Right renal cortex interstitium (tissue), 3 donors: ENCODE measurements around the gene PLEKHG4. TPM values are rescaled to one million over a fixed set of nuclear protein-coding genes. Genes with fewer than 3 reads are reported as not detected.

Experiments
- DNase-seq, 3 donors: peaks; one replicate each; pipeline ENCODE4 v3.0.0-alpha.2; 2013; ENCODE audit warnings: low read depth in 3 of 3, low spot score in 2 of 3
- polyA plus RNA-seq, 3 donors: library from polyadenylated mRNA; unstranded; fragments of 120-200 nt; gene quantifications; one replicate each; pipeline ENCODE4 v1.2.1, GENCODE V29; 2013; ENCODE audit not compliant: insufficient read length in 3 of 3

PLEKHG4 gene
- polyA plus RNA-seq, 3 donors = 13.4 to 14.3 (median 13.8) TPM

- no peak for DNase-seq
These were observed 4.7 kb downstream of the PLEKHG4 start for GRCh38 chr16:67283826-67284555.

DNA sequence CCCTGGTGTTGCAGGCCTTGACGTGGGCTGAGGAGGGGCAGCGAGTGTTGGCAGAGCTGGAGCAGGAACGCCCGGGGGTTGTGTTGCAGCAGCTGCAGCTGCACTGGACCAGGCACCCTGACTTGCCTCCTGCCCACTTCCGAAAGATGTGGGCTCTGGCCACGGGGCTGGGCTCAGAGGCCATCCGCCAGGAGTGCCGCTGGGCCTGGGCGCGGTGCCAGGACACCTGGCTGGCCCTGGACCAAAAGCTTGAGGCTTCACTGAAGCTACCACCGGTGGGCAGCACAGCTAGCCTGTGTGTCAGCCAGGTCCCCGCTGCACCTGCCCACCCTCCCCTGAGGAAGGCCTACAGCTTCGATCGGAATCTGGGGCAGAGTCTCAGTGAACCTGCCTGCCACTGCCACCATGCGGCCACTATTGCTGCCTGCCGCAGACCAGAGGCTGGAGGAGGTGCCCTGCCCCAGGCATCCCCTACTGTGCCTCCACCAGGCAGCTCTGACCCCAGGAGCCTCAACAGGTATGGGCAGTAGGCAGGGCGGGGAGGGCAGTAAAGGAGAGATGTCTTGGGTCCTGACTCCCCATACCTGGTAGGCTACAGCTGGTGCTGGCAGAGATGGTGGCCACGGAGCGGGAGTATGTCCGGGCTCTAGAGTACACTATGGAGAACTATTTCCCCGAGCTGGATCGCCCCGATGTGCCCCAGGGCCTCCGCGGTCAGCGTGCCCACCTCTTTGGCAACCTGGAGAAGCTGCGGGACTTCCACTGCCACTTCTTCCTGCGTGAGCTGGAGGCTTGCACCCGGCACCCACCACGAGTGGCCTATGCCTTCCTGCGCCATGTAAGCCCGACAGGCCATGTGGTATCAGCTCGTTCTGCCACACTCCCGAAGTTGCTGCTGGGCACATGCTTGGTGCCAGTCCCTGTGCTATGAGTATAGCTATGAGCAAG is 5.6 kb downstream of the PLEKHG4 start:
- no peak for DNase-seq

- no peak for DNase-seq
These were observed 7.3 kb downstream of the PLEKHG4 start for GRCh38 chr16:67286441-67287235.

DNA sequence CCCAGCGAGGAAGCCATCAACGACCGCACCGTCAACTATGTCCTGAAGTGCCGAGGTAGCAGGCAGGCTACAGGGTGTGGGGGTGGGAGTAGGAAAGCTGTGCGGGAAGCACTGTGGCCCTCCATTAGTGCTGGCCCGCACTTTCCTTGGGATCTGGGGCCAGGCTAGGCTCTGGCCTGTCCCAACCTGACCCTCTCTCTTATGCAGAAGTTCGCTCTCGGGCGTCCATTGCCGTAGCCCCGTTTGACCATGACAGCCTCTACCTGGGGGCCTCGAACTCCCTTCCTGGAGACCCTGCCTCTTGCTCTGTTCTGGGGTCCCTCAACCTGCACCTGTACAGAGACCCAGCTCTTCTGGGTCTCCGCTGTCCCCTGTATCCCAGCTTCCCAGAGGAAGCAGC is 8.6 kb downstream of the PLEKHG4 start:
- no peak for DNase-seq

DNA sequence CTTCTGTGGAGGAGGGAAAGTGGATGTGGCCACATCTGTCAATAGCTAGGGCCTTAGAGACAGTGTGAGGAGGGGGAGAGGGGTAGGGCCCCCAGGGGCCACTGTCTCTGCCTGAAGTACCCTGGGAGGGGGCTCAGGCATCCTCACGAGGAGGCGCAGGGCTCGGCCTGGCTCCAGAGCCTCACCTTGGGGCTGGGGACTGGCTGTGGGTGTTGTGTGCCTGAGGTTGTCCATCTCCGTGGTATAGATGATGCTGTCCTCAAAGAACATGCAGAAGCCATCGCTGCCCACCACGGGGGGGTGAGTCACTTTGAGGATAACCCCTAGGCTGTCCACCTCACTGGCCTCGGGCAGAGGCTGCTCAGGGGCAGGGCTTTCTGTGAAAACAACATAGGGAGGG is 12.1 kb downstream of the PLEKHG4 start:
- DNase-seq = no peak

- no peak for DNase-seq
These were observed 14.9 kb downstream of the PLEKHG4 start for GRCh38 chr16:67294171-67294757.

- no peak for DNase-seq
These were observed 15.6 kb downstream of the PLEKHG4 start for GRCh38 chr16:67294938-67295361.

DNA sequence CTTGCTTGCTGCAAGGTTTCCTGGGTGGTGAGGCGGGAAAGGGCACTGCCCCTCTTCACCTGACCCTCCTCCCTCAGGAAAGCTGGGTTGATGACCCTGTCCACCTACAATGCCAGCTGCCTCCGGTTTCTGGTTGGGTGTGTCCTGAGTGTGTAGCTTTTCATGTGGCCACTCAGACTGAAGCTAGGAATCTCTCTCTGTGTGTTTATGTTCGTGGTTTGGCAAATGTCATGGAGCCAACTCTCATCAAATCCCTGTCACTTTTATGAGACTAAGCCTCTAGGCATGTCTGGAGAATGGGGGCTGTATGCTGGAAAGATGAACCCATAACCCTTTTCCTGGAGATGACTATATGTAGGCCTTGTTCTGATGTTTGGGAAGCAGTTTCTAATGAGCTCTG is 17.1 kb downstream of the PLEKHG4 start:
- DNase-seq = no peak

DNA sequence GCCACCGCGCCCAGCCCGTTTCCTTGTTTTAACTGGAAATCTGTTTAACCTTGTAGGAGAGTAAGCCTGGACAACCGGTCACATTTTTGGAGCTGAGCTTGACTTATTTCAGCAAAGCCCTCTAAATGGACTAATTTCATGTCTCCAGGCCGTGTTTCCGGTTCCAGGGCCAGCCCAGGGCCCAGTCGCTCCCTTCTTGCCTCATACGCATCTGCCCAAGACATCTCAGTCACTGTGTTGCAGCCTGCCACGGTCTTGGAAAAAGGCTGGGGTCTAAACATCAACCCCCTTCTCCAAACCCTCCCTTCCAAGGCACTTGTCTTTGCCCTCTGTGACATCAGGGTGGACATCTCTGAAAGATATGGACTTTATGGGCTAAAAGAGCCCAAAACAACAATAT is 18.9 kb downstream of the PLEKHG4 start:
- no peak for DNase-seq

- DNase-seq = no peak
These were observed 19.9 kb downstream of the PLEKHG4 start for GRCh38 chr16:67299269-67299668.

- no peak for DNase-seq
These were observed 21.9 kb downstream of the PLEKHG4 start for GRCh38 chr16:67301080-67301782.

DNA sequence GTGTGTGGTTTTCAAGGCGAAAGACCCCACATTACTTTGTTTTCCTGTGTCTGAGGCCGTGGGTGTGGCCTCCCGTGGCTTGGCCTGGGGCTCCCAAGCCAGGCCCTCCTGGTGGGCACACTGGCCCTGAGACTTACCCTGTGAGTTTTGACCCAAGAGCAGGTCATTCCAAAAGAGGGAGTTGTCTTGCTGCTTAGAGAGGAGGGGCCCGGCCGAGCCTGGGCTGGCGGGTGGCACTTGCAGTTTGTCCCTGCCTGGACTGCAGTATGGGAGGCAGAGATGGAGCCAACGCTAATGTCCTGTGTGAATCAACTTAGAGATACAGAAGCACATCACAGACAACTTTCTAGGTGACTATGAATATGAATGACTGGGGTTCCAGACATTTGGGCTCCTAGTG is 22.7 kb downstream of the PLEKHG4 start:
- no peak for DNase-seq

DNA sequence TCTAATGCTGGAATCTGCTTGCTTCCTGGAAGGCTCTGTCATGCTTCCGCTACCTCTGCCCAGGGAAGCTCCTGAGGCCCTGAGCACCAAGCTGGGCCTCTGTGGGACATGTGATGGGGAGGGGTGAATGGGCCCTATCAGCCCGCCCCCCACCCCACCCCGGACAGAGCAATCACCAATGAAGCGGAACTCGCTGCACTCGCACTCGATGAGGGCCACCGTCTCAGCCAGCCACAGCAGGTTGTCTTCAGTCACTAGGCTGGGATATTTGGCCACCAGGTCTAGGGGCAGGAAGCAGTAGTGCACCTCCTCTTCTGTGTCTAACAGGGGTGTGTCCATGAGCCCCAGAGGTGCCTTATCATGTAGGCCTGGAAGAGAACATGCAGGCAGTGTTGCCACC is 23.6 kb downstream of the PLEKHG4 start:
- no peak for DNase-seq

DNA sequence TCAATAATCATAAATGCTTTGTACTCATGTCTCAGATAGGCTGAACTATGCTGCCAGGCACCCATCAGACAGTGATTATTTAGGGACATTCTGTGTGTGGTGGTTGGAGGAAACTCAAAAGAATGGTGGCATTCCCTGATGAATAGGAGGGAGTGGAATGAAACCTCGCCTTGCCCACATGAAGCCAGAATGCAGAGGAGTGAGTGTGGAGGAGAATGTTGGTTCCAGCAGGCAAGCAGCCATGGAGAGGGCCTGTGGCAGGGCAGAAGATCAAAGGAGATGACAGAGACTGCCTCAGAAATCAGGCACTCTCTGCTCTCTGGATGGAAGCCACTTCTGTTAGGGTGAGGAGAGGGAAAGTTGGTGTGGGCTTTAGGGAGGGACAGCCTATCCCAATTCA is 24.7 kb downstream of the PLEKHG4 start:
- DNase-seq = no peak

- no peak for DNase-seq
These were observed 26.1 kb downstream of the PLEKHG4 start for GRCh38 chr16:67305216-67306071.

GRCh38 chr16:67310561-67310960 is 31.2 kb downstream of the PLEKHG4 start:
- no peak for DNase-seq

- DNase-seq = no peak
These were observed 32.5 kb downstream of the PLEKHG4 start for GRCh38 chr16:67311607-67312488.

- no peak for DNase-seq
These were observed 33.4 kb downstream of the PLEKHG4 start for GRCh38 chr16:67312719-67313118.
